GM13977 (cell line): ENCODE measurements around the gene IL1R2.

ENCODE experiments used
- DNase-seq: peaks from one replicate; pipeline ENCODE4 v3.0.0; 2012; ENCODE audit warnings: low spot score
- in situ Hi-C: fragments of 300-500 bp; cut with MboI; formaldehyde crosslinking; loops from one replicate; pipeline ENCODE4 v1.12.0; 2022; ENCODE audit warnings: low sequenced_read_pairs, low pct_unique_long_range_greater_than_20kb, mixed read lengths, inconsistent platforms; ENCODE audit not compliant: unreplicated experiment
- TF ChIP-seq, protein P1 (sequence below): IDR thresholded peaks from 2 replicates; pipeline ENCODE4 v1.5.1; 2012; ENCODE audit warnings: mild to moderate bottlenecking, control low read depth; ENCODE audit not compliant: insufficient read depth; ENCODE audit errors: extremely low read depth, missing control alignments

IL1R2 gene

DNA sequence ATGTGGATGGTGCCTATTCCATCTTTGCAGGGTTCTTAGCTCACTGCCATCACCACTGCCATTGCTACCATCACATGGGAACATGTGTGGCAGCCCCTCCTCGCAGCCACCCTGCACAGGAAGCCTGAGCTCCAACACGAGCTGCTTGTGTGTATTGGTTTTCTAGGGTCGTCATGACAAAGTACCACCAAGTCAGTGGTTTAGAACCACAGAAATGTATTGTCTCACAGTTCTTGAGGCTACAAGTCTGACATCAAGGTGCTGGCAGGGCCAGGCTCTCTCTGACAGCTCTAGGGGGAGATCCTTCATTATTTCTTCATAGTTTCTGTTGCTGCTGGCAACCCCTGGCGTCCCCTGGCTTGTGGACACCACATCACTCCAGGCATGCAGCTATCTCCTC lies 10.3 kb upstream of the IL1R2 start:
- in situ Hi-C loops: no loop called here
- TF ChIP-seq, protein P1, sequence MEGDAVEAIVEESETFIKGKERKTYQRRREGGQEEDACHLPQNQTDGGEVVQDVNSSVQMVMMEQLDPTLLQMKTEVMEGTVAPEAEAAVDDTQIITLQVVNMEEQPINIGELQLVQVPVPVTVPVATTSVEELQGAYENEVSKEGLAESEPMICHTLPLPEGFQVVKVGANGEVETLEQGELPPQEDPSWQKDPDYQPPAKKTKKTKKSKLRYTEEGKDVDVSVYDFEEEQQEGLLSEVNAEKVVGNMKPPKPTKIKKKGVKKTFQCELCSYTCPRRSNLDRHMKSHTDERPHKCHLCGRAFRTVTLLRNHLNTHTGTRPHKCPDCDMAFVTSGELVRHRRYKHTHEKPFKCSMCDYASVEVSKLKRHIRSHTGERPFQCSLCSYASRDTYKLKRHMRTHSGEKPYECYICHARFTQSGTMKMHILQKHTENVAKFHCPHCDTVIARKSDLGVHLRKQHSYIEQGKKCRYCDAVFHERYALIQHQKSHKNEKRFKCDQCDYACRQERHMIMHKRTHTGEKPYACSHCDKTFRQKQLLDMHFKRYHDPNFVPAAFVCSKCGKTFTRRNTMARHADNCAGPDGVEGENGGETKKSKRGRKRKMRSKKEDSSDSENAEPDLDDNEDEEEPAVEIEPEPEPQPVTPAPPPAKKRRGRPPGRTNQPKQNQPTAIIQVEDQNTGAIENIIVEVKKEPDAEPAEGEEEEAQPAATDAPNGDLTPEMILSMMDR: no peak
- no peak for DNase-seq

DNA sequence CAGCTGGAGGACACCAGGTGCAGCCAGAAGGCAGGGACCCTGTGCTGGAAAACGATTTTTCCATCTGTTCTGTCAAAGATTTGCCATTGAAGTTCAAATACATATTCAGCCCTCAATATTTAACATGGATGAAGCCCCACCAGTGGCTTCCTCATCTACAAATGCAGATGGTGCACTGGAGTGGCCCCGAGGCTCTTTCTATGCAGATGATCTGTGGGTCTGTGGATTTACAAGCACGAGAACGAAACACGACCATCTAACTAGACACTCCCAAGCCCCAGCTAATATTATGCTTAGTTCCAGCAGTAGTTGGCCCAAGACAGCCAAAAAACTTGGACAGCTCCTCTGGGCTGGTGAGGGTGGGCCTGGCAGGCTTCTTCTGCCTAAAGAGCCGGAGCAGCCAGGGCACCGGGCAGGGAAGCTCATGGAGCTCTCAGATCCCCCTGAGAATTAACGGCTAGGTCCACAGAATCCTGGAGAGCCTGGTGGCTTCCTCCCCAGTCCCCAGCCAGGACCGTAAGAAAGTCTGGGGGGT lies 9.2 kb upstream of the IL1R2 start:
- in situ Hi-C loops: no loop called here
- TF ChIP-seq, protein P1: no peak
- no peak for DNase-seq

DNA sequence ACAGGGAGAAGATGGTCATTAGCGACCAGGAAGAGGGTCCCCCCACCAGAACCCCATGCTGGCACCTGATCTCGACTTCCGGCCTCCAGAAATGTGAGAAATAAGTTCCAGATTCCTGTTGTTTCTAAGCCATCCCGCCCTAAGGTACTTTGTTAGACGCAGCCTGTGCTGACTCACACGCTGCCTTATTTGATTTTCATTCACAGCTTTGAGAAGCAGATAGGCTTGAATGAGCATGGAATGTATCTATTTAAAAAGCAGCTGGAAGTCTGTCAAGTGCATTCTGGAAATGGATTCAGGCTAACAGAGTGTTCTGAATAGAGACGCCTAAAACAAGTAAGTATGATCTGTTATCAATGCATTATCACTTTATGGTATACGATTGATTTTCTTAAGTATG lies 8.3 kb upstream of the IL1R2 start:
- TF ChIP-seq, protein P1: no peak
- in situ Hi-C loops: no loop called here
- DNase-seq: no peak

DNA sequence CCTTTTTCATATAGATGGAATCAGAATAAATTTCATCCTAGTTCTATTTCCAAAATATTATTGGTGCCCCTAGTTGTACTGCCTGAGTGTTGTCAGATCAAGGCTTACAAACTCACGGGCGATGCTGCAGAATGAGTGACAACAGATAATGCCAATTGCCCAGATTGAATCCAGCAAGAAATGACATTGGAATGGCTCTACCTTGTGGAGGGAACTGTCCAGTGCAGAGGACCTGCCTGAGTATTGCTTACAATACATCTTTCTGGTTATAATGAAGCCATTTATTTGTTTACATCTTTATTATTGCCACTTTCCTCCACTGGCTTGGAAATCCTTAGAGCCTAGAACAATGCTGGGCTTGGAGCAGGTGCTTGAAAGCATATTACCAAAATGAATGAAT lies 7.8 kb upstream of the IL1R2 start:
- TF ChIP-seq, protein P1: no peak
- no peak for DNase-seq
- in situ Hi-C loops: no loop called here

DNA sequence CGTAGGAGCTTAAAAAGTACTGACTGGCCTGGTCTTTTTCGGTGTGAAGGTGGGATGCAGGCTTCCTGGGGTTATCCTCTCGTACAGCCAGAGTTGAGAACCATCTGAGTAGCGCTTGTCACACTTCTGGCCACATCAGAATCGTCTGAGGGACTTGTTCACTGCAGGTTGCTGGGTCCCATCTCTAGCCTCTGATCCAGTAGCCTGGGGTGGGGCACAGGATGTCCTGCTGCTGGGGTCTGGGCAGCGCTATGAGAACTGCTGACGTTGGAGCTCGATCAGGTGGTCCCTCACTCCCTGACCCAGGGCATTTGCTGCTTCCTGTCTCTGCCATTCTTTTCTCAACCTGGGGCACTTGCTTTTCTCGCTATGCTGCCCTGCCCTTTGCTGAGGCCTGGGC lies 7.1 kb upstream of the IL1R2 start:
- TF ChIP-seq, protein P1: no peak
- no peak for DNase-seq
- in situ Hi-C loops: no loop called here

DNA sequence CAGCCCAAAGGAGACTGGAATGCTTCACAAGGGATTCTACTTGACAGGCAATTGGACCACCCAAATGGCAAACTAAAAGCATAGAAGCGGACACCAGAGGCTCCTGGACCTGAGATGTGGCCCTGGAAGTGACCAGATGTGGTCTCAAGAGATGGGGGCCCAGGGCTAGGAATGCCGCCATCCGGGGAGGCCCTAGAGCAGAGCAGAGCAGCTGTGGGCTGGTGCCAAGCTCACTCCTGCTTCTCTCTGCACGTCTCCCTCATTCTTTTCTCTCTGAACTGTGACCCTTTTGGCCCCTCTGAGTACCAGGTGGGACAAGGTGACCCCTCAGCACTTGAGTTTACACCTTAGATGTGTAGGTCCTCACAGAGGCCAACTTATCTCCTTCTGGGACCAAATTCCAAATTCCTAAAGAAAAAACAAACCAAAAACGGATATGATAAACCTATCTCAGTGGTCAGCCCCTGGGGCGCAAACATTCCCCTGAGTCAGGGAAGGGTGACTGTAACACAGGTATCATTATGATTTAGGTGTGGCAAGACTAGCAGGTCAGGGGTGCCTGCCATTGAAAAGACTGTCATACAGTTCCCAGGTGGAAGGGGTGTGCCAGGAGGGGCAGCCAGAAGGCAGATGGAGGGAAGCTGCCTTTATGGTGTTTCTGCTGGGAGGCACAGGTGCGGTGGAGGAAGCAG lies 6.5 kb upstream of the IL1R2 start:
- no peak for DNase-seq
- TF ChIP-seq, protein P1: no peak
- in situ Hi-C loops: no loop called here
